ENCODE data around the gene UCHL5. TPM values are rescaled to one million over a fixed set of nuclear protein-coding genes. Genes with fewer than 3 reads are reported as not detected.

Gene UCHL5
- total and polyA plus RNA-seq, 2 of the 13 experiments (the other 11 are each of a cell fraction or from before 2014, with no cell fraction given) = 18.2 to 44.1 TPM

DNA sequence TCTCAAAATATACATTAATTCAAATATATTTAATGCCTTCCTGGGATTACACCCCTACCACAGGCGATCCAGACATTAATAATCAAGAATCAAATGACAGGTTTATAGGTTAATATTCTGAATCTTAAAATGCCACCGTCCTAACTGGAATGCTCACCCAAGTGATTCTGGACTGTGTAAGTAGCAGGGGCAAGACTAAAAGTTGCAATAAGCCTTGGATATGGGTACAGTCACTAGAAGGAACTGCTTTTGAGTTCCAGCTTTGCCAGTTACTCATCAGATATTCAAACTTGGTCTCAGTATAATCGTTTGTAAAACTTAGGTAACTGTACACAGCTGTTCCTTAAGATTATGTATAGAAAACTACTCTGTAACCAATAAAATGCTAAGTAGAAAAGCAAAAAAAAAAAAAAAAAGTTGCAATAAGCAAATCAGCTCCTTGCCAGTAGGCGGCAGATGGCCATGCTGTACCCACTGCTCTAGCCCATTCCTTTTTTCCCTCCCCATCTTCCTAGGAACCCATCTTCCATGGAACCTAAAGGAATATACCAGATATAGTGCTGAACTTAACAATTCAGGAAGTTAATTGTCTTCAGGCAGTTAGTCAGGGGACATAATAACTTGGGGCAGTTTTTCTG lies 10.7 kb upstream of the UCHL5 start (continued):
- TF ChIP-seq, protein P1, sequence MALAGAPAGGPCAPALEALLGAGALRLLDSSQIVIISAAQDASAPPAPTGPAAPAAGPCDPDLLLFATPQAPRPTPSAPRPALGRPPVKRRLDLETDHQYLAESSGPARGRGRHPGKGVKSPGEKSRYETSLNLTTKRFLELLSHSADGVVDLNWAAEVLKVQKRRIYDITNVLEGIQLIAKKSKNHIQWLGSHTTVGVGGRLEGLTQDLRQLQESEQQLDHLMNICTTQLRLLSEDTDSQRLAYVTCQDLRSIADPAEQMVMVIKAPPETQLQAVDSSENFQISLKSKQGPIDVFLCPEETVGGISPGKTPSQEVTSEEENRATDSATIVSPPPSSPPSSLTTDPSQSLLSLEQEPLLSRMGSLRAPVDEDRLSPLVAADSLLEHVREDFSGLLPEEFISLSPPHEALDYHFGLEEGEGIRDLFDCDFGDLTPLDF (CRISPR knock-in tag; IDR thresholded peaks at IDR 0.05) = no peak
- TF ChIP-seq, protein P2, sequence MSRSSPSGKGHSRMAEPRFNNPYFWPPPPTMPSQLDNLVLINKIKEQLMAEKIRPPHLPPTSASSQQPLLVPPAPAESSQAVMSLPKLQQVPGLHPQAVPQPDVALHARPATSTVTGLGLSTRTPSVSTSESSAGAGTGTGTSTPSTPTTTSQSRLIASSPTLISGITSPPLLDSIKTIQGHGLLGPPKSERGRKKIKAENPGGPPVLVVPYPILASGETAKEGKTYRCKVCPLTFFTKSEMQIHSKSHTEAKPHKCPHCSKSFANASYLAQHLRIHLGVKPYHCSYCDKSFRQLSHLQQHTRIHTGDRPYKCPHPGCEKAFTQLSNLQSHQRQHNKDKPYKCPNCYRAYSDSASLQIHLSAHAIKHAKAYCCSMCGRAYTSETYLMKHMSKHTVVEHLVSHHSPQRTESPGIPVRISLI (CRISPR knock-in tag; IDR thresholded peaks at IDR 0.05; ENCODE audit: borderline replicate concordance) = peak; percentile 80
- TF ChIP-seq NR2F1 (CRISPR knock-in tag; IDR thresholded peaks at IDR 0.05) (no peak), ZNF335 (CRISPR knock-in tag; IDR thresholded peaks at IDR 0.05) (peak; percentile 78; the same call in 1 of the 2 replicates)

DNA sequence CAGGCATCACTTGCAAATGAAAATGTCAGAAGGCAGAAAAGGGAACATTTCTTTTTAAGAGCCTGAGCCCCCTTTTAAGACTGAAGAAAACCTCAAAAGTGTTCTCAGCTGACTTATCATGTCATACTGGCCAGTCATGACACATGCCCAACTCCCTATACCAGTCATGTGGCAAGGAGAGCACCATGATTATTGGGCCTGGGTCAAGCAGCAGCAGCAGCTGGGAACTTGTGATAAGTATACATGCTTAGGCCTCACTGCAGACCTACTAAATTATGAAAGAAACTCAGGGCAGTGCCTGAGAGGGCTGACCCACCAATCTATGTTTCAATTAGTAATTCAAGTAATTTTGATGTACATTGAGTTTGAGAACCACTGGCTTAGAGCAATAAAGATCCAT lies 8.9 kb upstream of the UCHL5 start:
- DNase-seq (ENCODE audit: low spot score) = no peak
- H3K4me1 ChIP-seq (ENCODE audit: insufficient read depth, low read length) = peaks cover 10% of the 10 kb centered on the region; the same call in 1 of the 2 replicates
- ChIA-PET CTCF (ENCODE audit: low intra/inter-chr PET ratio, low total read pairs) (no interaction called here), POLR2A (no interaction called here)
- no peak for ATAC-seq
- H3K9me3 ChIP-seq (ENCODE audit: low read length) = no peaks in the 10 kb centered on the region
- H3K4me2 ChIP-seq (ENCODE audit: low read depth, low read length) = no peak overlapping the region
- H3K4me3 ChIP-seq (replicated peaks in 1 of 3; ENCODE audit: insufficient read depth in 1 of 3, low read depth in 2 of 3, low read length in 3 of 3) = no peak overlapping the region
- FAIRE-seq = no peak
- no peaks in the 10 kb centered on the region for H3K27me3 ChIP-seq (ENCODE audit: control insufficient read depth in 1 of 2, insufficient read depth in 2 of 2, low read length in 2 of 2)
- in situ Hi-C loops (cut with HindIII; ENCODE audit: extremely low pct_ligation_motif_present, low pct_unique_long_range_greater_than_20kb) = no loop called here
- intact Hi-C loops (cut with micrococcal nuclease; ENCODE audit: unreplicated experiment) = loop anchor here (2.0 kb wide), 1 partner anchor 17 kb away; no protein-coding TSS in a partner anchor
- H3K9ac ChIP-seq (ENCODE audit: insufficient read depth, low read depth, low read length) = no peak overlapping the region
- H3K36me3 ChIP-seq (replicated peaks in 1 of 2; ENCODE audit: control insufficient read depth in 1 of 2, insufficient read depth in 2 of 2, low read length in 2 of 2) = peaks cover 1 to 25% of the 10 kb centered on the region in 2 experiments; a peak in 3 of 5 replicates
- peaks cover 3% of the 10 kb centered on the region; the same call in 1 of the 2 replicates for H4K20me1 ChIP-seq (ENCODE audit: insufficient read depth, low read length)
- no peak overlapping the region for H2AFZ ChIP-seq (ENCODE audit: low read length)
- no peak overlapping the region for H3K27ac ChIP-seq (ENCODE audit: extremely low read length, insufficient read depth, low read length)
- no TSS peak for BruUV-seq (replicated peaks)
- H3K79me2 ChIP-seq (ENCODE audit: insufficient read depth, low read length) = peaks cover 50% of the 10 kb centered on the region
- no peak for TF ChIP-seq ZNF749 (CRISPR knock-in tag; IDR thresholded peaks at IDR 0.05; ENCODE audit: borderline replicate concordance)
- TF ChIP-seq RFX5 (IDR thresholded peaks at IDR 0.05; ENCODE audit: low read depth, low read length) = no peak
- TF ChIP-seq IKZF1 (IDR thresholded peaks at IDR 0.05) = no peak
- TF ChIP-seq, protein P3, sequence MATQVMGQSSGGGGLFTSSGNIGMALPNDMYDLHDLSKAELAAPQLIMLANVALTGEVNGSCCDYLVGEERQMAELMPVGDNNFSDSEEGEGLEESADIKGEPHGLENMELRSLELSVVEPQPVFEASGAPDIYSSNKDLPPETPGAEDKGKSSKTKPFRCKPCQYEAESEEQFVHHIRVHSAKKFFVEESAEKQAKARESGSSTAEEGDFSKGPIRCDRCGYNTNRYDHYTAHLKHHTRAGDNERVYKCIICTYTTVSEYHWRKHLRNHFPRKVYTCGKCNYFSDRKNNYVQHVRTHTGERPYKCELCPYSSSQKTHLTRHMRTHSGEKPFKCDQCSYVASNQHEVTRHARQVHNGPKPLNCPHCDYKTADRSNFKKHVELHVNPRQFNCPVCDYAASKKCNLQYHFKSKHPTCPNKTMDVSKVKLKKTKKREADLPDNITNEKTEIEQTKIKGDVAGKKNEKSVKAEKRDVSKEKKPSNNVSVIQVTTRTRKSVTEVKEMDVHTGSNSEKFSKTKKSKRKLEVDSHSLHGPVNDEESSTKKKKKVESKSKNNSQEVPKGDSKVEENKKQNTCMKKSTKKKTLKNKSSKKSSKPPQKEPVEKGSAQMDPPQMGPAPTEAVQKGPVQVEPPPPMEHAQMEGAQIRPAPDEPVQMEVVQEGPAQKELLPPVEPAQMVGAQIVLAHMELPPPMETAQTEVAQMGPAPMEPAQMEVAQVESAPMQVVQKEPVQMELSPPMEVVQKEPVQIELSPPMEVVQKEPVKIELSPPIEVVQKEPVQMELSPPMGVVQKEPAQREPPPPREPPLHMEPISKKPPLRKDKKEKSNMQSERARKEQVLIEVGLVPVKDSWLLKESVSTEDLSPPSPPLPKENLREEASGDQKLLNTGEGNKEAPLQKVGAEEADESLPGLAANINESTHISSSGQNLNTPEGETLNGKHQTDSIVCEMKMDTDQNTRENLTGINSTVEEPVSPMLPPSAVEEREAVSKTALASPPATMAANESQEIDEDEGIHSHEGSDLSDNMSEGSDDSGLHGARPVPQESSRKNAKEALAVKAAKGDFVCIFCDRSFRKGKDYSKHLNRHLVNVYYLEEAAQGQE (IDR thresholded peaks at IDR 0.05; ENCODE audit: borderline replicate concordance in 1 of 2, low read depth in 1 of 2, low read length in 2 of 2) = no peak
- TF ChIP-seq ZNF547 (CRISPR knock-in tag; IDR thresholded peaks at IDR 0.05) = no peak
- no peak for TF ChIP-seq NFKBIZ (CRISPR knock-in tag; IDR thresholded peaks at IDR 0.05)
- TF ChIP-seq, protein P4, sequence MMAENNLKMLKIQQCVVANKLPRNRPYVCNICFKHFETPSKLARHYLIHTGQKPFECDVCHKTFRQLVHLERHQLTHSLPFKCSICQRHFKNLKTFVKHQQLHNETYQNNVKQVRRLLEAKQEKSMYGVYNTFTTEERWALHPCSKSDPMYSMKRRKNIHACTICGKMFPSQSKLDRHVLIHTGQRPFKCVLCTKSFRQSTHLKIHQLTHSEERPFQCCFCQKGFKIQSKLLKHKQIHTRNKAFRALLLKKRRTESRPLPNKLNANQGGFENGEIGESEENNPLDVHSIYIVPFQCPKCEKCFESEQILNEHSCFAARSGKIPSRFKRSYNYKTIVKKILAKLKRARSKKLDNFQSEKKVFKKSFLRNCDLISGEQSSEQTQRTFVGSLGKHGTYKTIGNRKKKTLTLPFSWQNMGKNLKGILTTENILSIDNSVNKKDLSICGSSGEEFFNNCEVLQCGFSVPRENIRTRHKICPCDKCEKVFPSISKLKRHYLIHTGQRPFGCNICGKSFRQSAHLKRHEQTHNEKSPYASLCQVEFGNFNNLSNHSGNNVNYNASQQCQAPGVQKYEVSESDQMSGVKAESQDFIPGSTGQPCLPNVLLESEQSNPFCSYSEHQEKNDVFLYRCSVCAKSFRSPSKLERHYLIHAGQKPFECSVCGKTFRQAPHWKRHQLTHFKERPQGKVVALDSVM (CRISPR knock-in tag; IDR thresholded peaks at IDR 0.05) = no peak
- TF ChIP-seq, protein P5, sequence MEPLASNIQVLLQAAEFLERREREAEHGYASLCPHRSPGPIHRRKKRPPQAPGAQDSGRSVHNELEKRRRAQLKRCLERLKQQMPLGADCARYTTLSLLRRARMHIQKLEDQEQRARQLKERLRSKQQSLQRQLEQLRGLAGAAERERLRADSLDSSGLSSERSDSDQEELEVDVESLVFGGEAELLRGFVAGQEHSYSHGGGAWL (CRISPR knock-in tag; IDR thresholded peaks at IDR 0.05) = no peak
- TF ChIP-seq HCFC1 (IDR thresholded peaks at IDR 0.05; ENCODE audit: low read depth, low read length) = no peak

Data from HepG2 (cell line).